Left ventricle myocardium superior (tissue), 1 donor: Measurements from ENCODE around the gene POMGNT2. TPM values are rescaled to one million over a fixed set of nuclear protein-coding genes. Genes with fewer than 3 reads are reported as not detected.

Experiments used
- ATAC-seq: fragments of 200-7000 bp; cut with Tn5 transposase; one replicate; pipeline ENCODE4 v1.9.1; 2020; ENCODE audit warnings: mild to moderate bottlenecking, moderate library complexity
- DNase-seq: peaks from one replicate; pipeline ENCODE4 v3.0.0-alpha.2; 2020
- intact Hi-C: fragments of 100-400 bp; cut with micrococcal nuclease; formaldehyde crosslinking; loops from one replicate; pipeline ENCODE4 v1.11.0; 2022
- total RNA-seq: library from RNA; stranded (reverse); fragmentation: NEBNext Ultra II Directional; extraction: Animal tissue kit (Norgen Biotek cat#: 25700); gene quantifications from one replicate; pipeline ENCODE4 v1.2.1, GENCODE V29; 2021
- donor health status: DM: no; HTN: yes; CAD: no; lungs with severe emphysema.

Gene POMGNT2
- total RNA-seq, 1 donor from 2014 or later = 20.7 TPM

- intact Hi-C loops = no loop called here
- ATAC-seq = peak; percentile 16
Observed at GRCh38 chr3:43104660-43105595, 951 bp downstream of the POMGNT2 start.

GRCh38 chr3:43104039-43104438 is 1.8 kb downstream of the POMGNT2 start:
- intact Hi-C loops = no loop called here
- no peak for DNase-seq
- ATAC-seq = no peak

More at GRCh38 chr3:43104660-43105595, 951 bp downstream of the POMGNT2 start:
- peak; percentile 40 for DNase-seq

DNA sequence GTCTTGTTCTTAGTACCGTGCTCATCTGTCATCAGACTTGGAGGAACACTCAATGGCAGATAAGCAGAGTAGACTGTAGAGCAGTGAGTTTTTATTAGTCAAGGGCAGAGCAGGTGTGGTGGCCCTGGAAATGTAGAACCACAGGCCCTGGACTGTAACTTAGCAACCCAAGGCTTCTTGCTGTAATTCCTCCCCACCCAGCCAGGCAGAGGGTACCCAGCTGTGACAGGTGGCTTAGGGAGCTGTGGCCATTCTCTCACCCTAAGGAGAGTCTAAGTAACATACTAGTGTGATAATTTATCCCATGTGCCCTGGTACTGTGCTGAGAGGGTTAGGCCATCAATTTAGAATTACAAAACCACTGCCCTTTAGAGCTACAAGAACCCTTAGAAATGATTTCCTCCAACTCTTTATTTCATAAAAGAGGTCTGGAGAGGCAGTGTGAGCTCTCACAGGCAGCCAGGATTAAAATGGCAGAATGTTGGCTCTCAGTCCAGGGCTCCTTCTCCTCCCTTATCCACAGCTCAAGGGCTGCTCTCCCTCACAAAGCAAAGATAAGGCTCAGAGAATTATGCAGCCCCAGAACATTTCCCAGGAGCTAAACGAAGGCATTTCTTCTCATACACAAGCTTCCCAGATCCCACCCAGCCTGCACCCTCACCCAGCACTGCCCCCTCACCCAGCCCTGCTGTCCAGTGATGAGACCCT is 3.0 kb downstream of the POMGNT2 start:
- ATAC-seq = peak; percentile 49
- DNase-seq = no peak
- intact Hi-C loops = no loop called here

DNA sequence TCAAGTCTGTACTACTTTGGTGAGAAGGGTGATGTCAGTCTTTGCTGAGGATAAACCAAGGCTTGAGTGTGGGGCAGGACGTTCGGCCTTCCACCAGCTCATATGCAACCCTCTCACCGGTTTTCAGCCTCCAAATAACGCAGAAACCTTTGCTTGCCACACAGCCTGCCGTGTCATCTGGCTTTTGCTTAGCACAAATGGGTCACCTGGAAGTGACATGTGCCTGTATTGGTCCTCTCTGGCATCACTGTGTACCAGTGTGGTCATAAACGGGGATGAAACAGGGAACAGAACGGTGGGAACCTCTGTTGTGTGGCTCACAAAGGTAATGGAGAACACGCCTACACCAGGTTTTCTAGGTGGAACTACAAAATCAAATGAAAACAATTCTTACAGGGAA is 7.1 kb downstream of the POMGNT2 start:
- ATAC-seq (no peak), DNase-seq (no peak)
- intact Hi-C loops = no loop called here

DNA sequence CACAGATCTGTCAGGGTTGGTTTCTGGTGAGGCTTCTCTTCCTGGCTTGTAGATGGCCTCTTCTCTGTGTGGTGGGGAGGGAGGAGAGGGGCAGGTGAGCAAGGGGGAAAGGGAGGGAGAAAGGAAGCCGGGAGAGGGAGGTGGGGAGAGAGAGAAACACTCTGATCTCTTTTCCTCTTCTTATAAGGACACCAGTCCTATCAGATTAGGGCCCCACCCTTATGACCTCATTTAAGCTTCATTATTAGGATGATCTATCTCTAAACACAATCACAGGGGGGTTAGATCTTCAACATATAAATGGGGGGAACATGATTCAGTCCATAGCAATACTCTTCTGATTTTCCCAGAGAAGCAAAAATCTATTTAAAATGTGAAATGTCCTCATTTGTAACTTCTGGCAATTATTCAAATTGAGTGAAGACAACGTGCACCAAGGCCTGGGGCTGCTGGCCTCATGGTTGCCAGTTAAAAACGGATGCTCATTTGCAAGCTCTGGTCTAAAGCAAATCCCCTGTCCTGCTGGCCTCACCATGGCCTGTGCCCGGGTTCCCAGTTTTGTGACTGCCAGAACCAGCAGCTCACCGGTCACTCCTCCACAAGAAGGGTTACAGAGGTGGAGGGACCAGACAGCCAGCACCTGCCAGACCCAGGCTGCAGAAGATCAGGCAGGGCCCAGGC is 8.3 kb downstream of the POMGNT2 start:
- DNase-seq (no peak), ATAC-seq (no peak)
- intact Hi-C loops = no loop called here

DNA sequence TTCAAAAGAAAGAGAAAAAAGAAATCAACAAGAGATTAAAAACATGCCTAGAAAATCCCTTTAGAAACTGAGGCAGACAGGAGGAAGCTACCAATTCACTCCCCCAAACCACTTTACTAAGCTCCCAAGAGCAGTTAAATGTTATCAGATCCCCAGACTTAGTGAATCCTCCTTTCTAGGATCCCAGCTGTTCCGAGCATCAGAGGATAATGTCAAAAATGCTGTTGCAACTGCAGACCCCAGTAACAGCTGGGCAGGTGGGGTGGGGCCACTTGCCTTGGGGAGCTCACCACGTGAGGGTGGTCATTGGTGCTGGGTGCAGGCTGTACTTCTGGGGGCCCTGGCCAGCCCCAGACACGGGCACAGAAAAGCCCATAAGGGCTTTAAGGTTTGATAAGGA is 9.1 kb downstream of the POMGNT2 start:
- intact Hi-C loops = no loop called here
- ATAC-seq (no peak), DNase-seq (no peak)

DNA sequence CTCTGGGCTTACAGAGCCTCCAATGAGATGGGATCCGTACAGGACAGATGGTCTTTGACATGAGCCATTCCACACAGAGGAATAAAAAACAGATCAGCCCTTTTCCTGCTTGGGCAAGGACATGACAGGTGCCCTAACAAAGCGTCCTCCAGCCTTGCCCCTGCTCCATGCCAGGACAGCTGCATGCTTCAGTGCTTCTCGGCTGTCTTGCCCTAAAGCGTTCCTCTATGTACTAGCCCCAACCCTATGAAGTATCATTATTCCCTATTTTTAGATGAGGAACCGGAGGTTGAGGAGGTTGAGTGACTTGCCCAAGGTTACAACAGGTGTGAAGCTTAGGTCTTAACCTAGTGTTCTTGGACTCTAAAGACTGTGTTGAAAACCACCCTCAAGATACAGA is 10.5 kb downstream of the POMGNT2 start:
- intact Hi-C loops = no loop called here
- DNase-seq (no peak), ATAC-seq (no peak)

GRCh38 chr3:43094851-43095250 is 11.0 kb downstream of the POMGNT2 start:
- ATAC-seq (no peak), DNase-seq (no peak)
- intact Hi-C loops = no loop called here

- DNase-seq (no peak), ATAC-seq (no peak)
- intact Hi-C loops = no loop called here
Observed at GRCh38 chr3:43094381-43094780, 11.5 kb downstream of the POMGNT2 start.

DNA sequence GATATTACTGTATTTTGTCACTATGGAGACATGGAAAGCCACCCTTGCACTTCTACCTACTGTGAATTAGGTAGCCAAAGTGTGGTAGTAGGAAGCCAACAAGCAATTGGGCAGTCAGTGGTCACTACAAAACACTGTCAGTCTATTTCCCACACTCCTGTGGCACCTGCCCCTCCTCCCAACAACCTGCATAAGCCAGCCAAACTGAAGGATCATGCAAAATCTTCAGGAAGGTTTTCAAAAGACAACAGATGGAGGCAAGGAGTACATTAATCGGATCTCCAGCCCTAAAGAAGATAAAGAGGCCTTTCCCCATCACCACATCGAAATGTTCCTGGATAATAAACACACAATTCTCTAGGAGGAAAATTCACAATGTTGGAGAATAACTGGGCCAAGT is 11.9 kb downstream of the POMGNT2 start:
- no peak for ATAC-seq
- no peak for DNase-seq
- intact Hi-C loops = no loop called here

- ATAC-seq (no peak), DNase-seq (no peak)
- intact Hi-C loops = no loop called here
Observed at GRCh38 chr3:43093006-43093405, 12.9 kb downstream of the POMGNT2 start.

DNA sequence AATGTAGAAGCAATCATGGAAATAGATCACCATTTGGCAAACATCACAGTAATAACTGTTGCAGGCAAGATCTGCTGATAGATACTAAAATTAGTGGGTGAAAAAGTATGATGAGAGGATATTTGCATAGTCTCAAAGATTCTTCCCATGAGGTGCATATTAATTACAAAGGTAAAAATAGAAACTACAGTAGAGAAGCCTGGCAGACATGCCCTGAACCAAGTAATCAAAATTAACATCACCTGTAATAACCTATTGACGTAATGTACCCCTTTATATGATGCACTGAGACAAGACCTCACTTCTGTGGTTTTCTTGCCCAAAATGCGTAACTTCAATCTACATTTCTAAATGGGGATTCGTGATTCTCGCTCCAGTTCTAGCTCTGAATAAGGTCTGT is 14.4 kb downstream of the POMGNT2 start:
- intact Hi-C loops = no loop called here
- no peak for ATAC-seq
- no peak for DNase-seq

GRCh38 chr3:43090238-43090637 is 15.6 kb downstream of the POMGNT2 start:
- no peak for DNase-seq
- intact Hi-C loops = no loop called here
- no peak for ATAC-seq

DNA sequence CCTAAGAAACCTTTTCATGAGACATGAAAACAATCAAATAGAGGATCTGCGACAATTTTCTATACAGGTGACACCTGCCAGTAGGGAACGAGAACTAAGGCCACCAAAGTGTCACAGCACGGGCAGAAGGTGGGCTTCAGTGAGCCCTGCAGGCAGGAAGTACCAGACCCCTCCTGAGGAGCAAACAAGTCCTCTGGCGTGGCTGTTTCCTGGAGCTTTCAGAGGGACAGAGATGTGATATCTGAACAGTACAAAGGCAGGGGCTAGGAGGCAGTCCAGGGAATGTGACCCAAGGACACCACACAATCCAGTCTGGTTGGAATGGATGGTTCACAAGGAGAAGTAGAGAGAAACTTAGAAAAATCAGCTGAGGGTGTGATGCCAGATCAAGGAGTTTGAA is 16.8 kb downstream of the POMGNT2 start:
- intact Hi-C loops = no loop called here
- no peak for ATAC-seq
- no peak for DNase-seq

- ATAC-seq (no peak), DNase-seq (no peak)
- intact Hi-C loops = no loop called here
Observed at GRCh38 chr3:43087249-43087776, 18.6 kb downstream of the POMGNT2 start.

DNA sequence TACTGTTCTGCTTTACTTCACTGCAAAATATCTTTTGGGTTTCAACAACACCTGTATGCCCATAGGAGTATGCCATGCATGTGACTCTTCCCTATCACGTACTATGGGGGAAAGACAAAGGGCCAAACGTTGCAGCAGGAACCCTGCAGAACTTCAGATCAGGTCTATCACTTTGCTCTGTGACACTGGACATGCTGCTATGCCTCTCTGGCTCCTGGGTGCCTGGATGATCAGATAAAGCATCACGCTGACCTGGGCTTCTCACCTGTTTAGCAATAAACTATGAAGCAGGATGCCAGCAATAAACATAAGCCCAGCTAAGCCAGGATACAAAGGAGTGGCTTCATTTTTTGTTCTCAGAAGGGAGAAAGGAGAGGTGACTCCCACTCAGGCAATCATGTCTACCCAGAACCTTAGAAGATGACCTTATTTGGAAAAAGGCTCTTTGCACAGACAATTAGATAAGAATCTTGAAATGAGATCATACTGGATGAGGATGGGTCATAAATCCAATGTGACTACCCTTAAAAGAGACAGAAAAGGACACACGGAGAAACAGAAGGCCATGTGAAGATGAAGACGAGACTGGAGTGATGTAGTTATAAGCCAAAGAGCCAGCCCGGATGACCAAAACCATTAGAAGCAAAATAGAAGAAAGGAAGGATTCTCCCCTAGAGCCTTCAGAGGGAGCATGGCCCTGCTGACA is 19.3 kb downstream of the POMGNT2 start:
- ATAC-seq = no peak
- intact Hi-C loops = no loop called here
- DNase-seq = no peak

DNA sequence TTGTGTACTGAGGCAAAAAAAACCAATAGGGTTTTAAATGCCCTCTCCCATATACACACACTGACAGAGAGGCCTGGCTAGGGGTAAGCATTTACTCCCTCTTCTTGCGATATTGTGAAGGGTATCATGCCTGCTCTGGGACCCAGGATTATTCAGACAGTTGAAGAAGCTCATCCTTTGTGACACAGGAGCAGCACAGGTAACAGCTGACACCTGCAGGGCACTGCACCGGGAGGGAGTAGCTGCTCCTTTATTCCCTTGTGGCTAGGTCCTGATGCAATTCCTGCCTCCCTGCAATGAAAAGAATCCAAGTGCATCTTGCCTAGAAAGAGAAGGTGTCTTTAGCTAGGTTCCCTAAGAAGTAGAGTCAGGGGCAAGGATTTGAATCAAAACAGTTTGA is 23.4 kb downstream of the POMGNT2 start:
- DNase-seq = no peak
- intact Hi-C loops = no loop called here
- ATAC-seq = no peak

DNA sequence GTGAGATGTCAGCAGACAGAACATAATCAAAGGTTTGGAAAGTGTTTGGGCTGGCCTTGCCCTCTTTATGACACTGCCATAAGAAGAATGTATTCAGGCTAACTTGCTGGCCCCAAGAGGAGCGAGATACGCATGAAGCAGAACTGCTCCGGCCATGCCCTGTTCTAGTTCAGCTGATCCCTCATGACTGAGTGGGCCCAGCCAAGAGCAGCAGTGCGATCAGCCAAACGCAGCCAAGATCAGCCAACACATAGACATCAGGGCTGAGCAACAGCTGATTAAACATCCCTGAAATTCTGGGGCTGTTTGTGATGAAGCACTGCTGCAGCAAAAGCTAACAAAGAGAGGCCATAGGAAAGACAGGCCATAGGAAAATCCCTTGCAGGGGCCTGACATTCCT is 24.1 kb downstream of the POMGNT2 start:
- intact Hi-C loops = no loop called here
- DNase-seq (no peak), ATAC-seq (peak; percentile 65)
